Peyer's patch (tissue), 4 donors: Measurements from ENCODE around the gene GBE1.

Source experiments
- CTCF ChIP-seq, 6 experiments: fragments of 450-650 bp in 4 of 6; fragments of 200-600 bp in 2 of 6; sonication (generic) in 1 of 6; IDR thresholded peaks; one replicate each; pipeline ENCODE4 v1.5.1; 2017 to 2019; ENCODE audit warnings: antibody characterized with exemption in 6 of 6, mild to moderate bottlenecking in 3 of 6, moderate library complexity in 1 of 6
- POLR2A ChIP-seq, 2 donors: fragments of 450-650 bp; IDR thresholded peaks; one replicate each; pipeline ENCODE4 v1.5.1; 2017; ENCODE audit warnings: antibody characterized with exemption in 2 of 2, mild to moderate bottlenecking in 2 of 2, moderate library complexity in 2 of 2

GRCh38 chr3:81790117-81790516 is 28.7 kb upstream of the GBE1 start:
- TF ChIP-seq POLR2A (IDR thresholded peaks at IDR 0.05) (no peak), CTCF (IDR thresholded peaks at IDR 0.05) (no peak)
